DND-41 (cell line): ENCODE measurements around the gene GBA2.

Experiments
- CTCF ChIP-seq: IDR thresholded peaks from 2 replicates; pipeline ENCODE4 v1.5.1; 2012; ENCODE audit warnings: borderline replicate concordance, low read length, moderate library complexity, mild to moderate bottlenecking; ENCODE audit not compliant: poor library complexity, severe bottlenecking; ENCODE audit errors: extremely low read depth
- EZH2 ChIP-seq: IDR thresholded peaks from 3 replicates; pipeline ENCODE4 v1.6.1; 2012; ENCODE audit warnings: borderline replicate concordance, low read depth, mild to moderate bottlenecking, moderate library complexity, low read length, inconsistent platforms; ENCODE audit not compliant: severe bottlenecking

GRCh38 chr9:35723908-35724307 is 25.1 kb downstream of the GBA2 start:
- TF ChIP-seq CTCF (no peak), EZH2 (no peak)
